Aorta (tissue), 5 donors: ENCODE measurements around the gene KANK4. TPM values are rescaled to one million over a fixed set of nuclear protein-coding genes. Genes with fewer than 3 reads are reported as not detected.

ENCODE experiments used
- ATAC-seq: fragments of 200-7000 bp; cut with Tn5 transposase; one replicate; pipeline ENCODE4 v1.9.1; 2022; ENCODE audit warnings: moderate library complexity; ENCODE audit not compliant: low FRiP score
- DNase-seq, 2 donors: peaks; one replicate each; pipeline ENCODE4 v3.0.0-alpha.2; 2020
- H3K27ac ChIP-seq, 2 donors: one replicate each; pipeline ENCODE4 v1.5.1; 2013; ENCODE audit warnings: low read length in 2 of 2, mild to moderate bottlenecking in 2 of 2, moderate library complexity in 2 of 2, control low read depth in 1 of 2, inconsistent platforms in 1 of 2, low read depth in 1 of 2
- H3K27me3 ChIP-seq, 2 donors: one replicate each; pipeline ENCODE4 v1.6.1; 2013; ENCODE audit warnings: control low read depth in 1 of 2, low read length in 1 of 2, mild to moderate bottlenecking in 1 of 2, moderate library complexity in 1 of 2; ENCODE audit not compliant: insufficient read depth in 2 of 2, control insufficient read depth in 1 of 2
- H3K36me3 ChIP-seq, 2 donors: one replicate each; pipeline ENCODE4 v1.6.1; 2013; ENCODE audit warnings: control low read depth in 1 of 2, low read length in 1 of 2, mild to moderate bottlenecking in 1 of 2; ENCODE audit not compliant: insufficient read depth in 2 of 2, control insufficient read depth in 1 of 2
- H3K4me1 ChIP-seq, 2 donors: one replicate each; pipeline ENCODE4 v1.6.1; 2013; ENCODE audit warnings: low read length in 2 of 2, control low read depth in 1 of 2, mild to moderate bottlenecking in 1 of 2, moderate library complexity in 1 of 2; ENCODE audit not compliant: insufficient read depth in 2 of 2, control insufficient read depth in 1 of 2
- H3K4me3 ChIP-seq, 2 donors: one replicate each; pipeline ENCODE4 v1.5.1; 2013; ENCODE audit warnings: low read length in 2 of 2, control low read depth in 1 of 2, mild to moderate bottlenecking in 1 of 2
- H3K9me3 ChIP-seq: one replicate; pipeline ENCODE4 v1.6.1; 2013; ENCODE audit warnings: mild to moderate bottlenecking, low read length; ENCODE audit not compliant: control insufficient read depth
- WGBS, 2 donors: extraction: QIAGEN DNeasy Blood & Tissue Kit; methylation state at CpG; one replicate each; pipeline ENCODE4 v1.1.7; 2013; 5-methylcytosine and 5-hydroxymethylcytosine counted together
- intact Hi-C, 2 donors: fragments of 100-400 bp; cut with DNase I; formaldehyde crosslinking; loops; one replicate each; pipeline versions ENCODE4 v1.14.2 to v1.15.0; 2022
- polyA plus RNA-seq, 2 donors: library from polyadenylated mRNA; stranded (reverse); fragments of 200-250 nt; gene quantifications; one replicate each; pipeline ENCODE4 v1.2.3, GENCODE V29; 2013
- total RNA-seq, 2 donors: library from RNA; stranded (reverse); fragmentation: NEBNext Ultra II Directional; extraction: Animal tissue kit (Norgen Biotek cat#: 25700); gene quantifications; one replicate each; pipeline ENCODE4 v1.2.1, GENCODE V29; 2021
- donor health status: healthy with polysubstance abuse.
- donor health status: Bipolar disorder and iron deficiency.
- donor health status: DM: no; HTN: no; CAD: no.
- donor health status: DM: no; HTN: no; CAD: no.
- donor health status: DM: yes; HTN: yes; CAD: no.

KANK4 gene
- total and polyA plus RNA-seq, 4 donors, result 0.13 to 0.66 (median 0.42) TPM; not detected in 1

DNA sequence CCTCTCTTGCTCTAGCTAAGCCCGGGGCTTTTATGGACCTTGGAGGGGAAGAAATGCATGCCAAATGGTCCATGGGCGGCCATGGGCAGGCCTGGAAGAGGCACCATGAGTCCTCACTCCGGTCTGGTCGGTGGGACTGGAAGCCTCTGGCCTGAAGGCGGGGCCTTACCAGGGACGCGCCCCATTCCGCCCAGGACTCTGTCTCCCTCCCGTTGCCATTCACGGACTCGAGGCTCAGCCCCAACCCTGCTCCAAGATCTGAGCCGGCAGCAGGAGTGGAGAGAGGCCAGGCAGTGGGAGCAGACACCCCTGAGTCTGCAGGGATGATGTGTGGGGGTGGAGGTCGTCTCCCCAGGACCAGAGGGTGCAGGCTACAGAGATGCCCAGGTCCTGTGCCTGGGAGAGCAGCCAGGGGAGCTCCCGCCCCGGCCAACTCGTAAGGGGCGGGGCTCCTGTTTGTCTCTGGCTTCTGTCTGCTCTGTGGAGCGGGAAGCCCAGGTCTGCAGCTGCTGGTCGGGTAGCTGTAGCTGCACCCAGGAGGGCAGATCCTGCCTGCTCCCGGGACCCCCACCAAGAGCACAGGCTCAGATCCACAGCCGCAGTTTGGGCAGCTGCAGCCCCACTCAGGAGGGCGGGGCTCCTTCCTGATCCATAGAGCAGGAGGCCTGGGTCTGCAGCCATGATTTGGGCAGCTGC, 8.3 kb upstream of the KANK4 start:
- ATAC-seq (no peak), DNase-seq (no peak)
- Histone ChIP-seq H3K27ac (no peak overlapping the region), H3K27me3 (peaks cover 0 to 1% of the 10 kb centered on the region in 2 donors), H3K4me3 (no peak overlapping the region), H3K4me1 (no peaks in the 10 kb centered on the region), H3K9me3 (no peaks in the 10 kb centered on the region), H3K36me3 (no peaks in the 10 kb centered on the region)
- 72 to 74% methylated on average over 20 to 22 of the region's 22 CpGs for WGBS, 2 donors
- intact Hi-C loops, result no loop called here

DNA sequence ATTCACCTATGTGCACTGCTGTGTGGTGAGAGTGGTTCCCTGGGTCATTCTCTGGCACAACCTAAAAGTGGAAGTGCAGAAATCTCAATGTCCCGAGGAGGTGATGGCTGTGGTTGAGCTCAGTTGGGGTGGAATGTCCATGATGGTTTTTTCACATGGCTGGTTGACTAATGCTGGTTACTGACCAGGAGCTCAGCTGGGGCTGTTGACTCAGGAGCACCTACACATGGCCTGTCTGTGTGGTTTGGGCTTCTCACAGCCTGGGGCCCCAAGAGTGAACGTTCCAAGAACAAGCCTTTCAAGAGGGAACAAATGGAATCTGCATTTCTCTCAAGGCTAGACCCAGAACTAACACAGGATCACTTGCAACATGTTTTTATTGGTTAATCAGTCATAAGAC, 6.4 kb upstream of the KANK4 start:
- Histone ChIP-seq H3K36me3 (no peaks in the 10 kb centered on the region), H3K4me1 (no peaks in the 10 kb centered on the region), H3K9me3 (no peaks in the 10 kb centered on the region), H3K27me3 (peaks cover 0 to 1% of the 10 kb centered on the region in 2 donors), H3K4me3 (no peak overlapping the region), H3K27ac (no peak overlapping the region)
- intact Hi-C loops, result no loop called here
- no peak for ATAC-seq
- DNase-seq, result no peak
- 76 to 77% methylated on average over 2 of the region's 2 CpGs for WGBS, 2 donors

DNA sequence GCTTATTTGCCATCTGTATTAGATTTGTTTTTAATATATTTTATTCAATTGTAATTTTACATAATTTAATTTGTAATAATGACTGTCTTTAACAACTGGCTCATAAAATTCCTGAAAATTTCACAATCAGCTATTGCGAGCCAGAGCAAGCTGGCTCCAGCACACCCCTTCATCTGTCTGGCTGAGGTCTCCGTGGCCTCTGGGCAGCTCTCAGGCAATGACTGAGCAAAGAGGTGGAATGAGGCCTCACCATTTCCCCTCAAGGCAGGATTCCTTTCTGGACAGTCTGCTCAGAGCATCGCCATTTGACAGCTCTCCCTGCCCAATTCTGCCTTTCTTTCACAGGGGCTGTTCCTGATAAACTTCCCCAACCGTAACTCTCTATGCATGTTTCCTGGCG, 5.8 kb upstream of the KANK4 start:
- Histone ChIP-seq H3K27me3 (peaks cover 0 to 1% of the 10 kb centered on the region in 2 donors), H3K9me3 (no peaks in the 10 kb centered on the region), H3K4me3 (no peak overlapping the region), H3K36me3 (no peaks in the 10 kb centered on the region), H3K4me1 (no peaks in the 10 kb centered on the region), H3K27ac (no peak overlapping the region)
- intact Hi-C loops, result no loop called here
- DNase-seq (peak in 1 of 2 donors; percentile 52), ATAC-seq (peak; percentile 74)
- WGBS, 2 donors, result 38% methylated on average over 5 of the region's 5 CpGs

- Histone ChIP-seq H3K27me3 (no peaks in the 10 kb centered on the region), H3K36me3 (no peaks in the 10 kb centered on the region), H3K4me1 (no peaks in the 10 kb centered on the region), H3K4me3 (no peak overlapping the region), H3K9me3 (no peaks in the 10 kb centered on the region), H3K27ac (no peak overlapping the region)
- intact Hi-C loops, result no loop called here
- peak in 1 of 2 donors; percentile 52 for DNase-seq
- no peak for ATAC-seq
- 37 to 40% methylated on average over 3 of the region's 3 CpGs for WGBS, 2 donors
Measured at GRCh38 chr1:62321446-62321845, 2.2 kb upstream of the KANK4 start.

- WGBS, 2 donors, result 18% methylated on average over 27 of the region's 27 CpGs
- DNase-seq (no peak), ATAC-seq (peak; percentile 27)
- Histone ChIP-seq H3K4me3 (no peak overlapping the region), H3K27ac (no peak overlapping the region), H3K36me3 (no peaks in the 10 kb centered on the region), H3K27me3 (no peaks in the 10 kb centered on the region), H3K4me1 (no peaks in the 10 kb centered on the region), H3K9me3 (no peaks in the 10 kb centered on the region)
- intact Hi-C loops, result no loop called here
Measured at GRCh38 chr1:62318320-62318755, 896 bp downstream of the KANK4 start.

DNA sequence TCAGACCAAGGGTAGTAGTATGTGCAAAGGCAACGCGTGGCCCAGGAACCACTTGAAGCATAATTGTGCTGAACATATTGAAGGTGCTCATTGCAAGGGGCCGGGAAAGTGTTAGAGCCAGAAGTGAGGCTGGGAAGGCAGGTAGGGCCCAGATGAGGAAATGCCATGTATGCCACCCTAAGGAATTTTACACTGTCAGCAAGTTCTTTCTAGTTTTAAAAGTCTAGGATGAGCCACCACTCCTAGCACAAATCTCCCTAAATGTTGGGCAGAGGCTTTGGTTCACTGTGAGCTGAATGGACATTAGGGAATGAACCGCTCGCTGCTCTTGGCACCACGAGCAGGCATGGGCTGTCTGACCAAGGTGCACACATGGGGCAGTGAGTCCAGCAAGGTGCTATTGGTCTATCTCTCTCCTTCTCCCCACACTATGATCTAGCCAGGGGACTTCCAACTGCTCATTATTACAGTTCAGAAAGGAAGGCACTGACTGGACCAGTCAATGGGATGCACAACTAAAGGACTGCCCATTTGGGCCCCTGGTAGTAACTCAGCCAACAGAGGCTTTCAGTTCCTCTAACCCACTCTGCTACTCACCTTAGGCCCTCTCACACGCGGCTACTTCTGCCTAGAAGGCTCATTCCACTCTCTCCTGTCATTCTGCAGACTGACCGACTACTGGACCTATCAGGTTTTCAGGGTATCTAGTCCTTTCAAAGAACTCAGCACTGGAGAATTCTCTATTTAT, 2.0 kb downstream of the KANK4 start:
- DNase-seq (no peak), ATAC-seq (no peak)
- Histone ChIP-seq H3K27ac (no peak overlapping the region), H3K36me3 (no peaks in the 10 kb centered on the region), H3K4me3 (no peak overlapping the region), H3K27me3 (no peaks in the 10 kb centered on the region), H3K9me3 (no peaks in the 10 kb centered on the region), H3K4me1 (no peaks in the 10 kb centered on the region)
- intact Hi-C loops, result no loop called here
- 92 to 96% methylated on average over 9 of the region's 9 CpGs for WGBS, 2 donors

DNA sequence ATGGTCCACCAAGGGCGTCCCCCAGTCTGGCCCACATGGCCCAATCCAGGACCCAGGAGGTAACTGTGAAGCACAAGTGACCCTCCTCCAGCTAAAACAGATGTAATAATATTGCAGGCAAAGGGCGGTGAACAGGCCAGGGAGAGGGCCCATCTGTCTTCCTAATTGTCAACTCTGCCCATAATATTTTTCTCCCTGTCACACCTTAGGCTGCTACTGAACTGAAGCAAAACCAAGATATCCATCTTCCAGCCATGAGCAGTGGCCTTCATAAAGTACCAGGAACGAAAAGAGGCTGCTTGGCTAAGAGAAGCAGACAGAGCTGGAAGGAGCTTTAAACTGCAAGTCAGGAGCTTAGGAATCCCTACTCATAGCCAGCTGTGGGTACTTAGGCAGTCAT, 3.1 kb downstream of the KANK4 start:
- DNase-seq, result no peak
- Histone ChIP-seq H3K36me3 (no peaks in the 10 kb centered on the region), H3K4me3 (no peak overlapping the region), H3K27me3 (no peaks in the 10 kb centered on the region), H3K9me3 (no peaks in the 10 kb centered on the region), H3K4me1 (no peaks in the 10 kb centered on the region), H3K27ac (no peak overlapping the region)
- ATAC-seq, result no peak
- 73 to 80% methylated on average over 3 of the region's 3 CpGs for WGBS, 2 donors
- intact Hi-C loops, result no loop called here

DNA sequence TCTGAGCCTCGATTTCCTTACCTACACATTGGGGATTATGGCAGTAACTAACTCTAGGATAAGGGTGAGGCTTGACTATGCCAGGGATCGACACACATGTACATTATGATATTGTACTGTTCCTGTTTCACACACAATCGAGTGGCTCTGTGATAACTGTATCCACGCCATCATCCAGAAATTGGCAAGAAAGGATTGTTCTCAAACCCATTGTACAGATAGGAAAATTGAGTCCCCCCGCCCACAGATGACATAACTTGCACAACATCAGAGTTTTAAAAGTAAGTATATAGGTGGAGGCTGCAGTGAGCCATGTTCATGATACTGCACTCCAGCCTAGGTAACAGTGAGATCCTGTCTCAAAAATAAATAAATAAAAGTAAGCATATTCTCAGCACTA, 3.8 kb downstream of the KANK4 start:
- Histone ChIP-seq H3K9me3 (no peaks in the 10 kb centered on the region), H3K27me3 (no peaks in the 10 kb centered on the region), H3K36me3 (no peaks in the 10 kb centered on the region), H3K4me3 (no peak overlapping the region), H3K4me1 (no peaks in the 10 kb centered on the region), H3K27ac (no peak overlapping the region)
- ATAC-seq (no peak), DNase-seq (no peak)
- 93 to 94% methylated on average over 5 of the region's 5 CpGs for WGBS, 2 donors
- intact Hi-C loops, result no loop called here
